Measurements from ENCODE around the gene FCHO2. TPM values are rescaled to one million over a fixed set of nuclear protein-coding genes. Genes with fewer than 3 reads are reported as not detected.

Gene FCHO2
- total RNA-seq, 1 experiment from 2014 or later = 2.5 TPM

GRCh38 chr5:73044546-73044945 is 88.7 kb downstream of the FCHO2 start:
- no peaks in the 10 kb centered on the region for H3K9me3 ChIP-seq (ENCODE audit: low read depth, low read length, poor library complexity, severe bottlenecking)
- no peaks in the 10 kb centered on the region for H3K27me3 ChIP-seq (replicated peaks; ENCODE audit: insufficient read depth, low read depth, low read length, poor library complexity)
- no peak overlapping the region for H3K27ac ChIP-seq (ENCODE audit: low read depth, low read length, poor library complexity, severe bottlenecking)
- H3K4me1 ChIP-seq (ENCODE audit: insufficient read depth, low read length, poor library complexity, severe bottlenecking) = no peaks in the 10 kb centered on the region
- no peak overlapping the region for H3K4me3 ChIP-seq (ENCODE audit: low read depth, low read length, poor library complexity, severe bottlenecking)
- BruUV-seq (replicated peaks) = no TSS peak
- ChIA-PET POLR2A (ENCODE audit: low non-redundant PET) (no interaction called here), CTCF (interaction anchor here (0.5 kb wide), 1 partner anchor 19 kb away, joined by 6 read pairs; no protein-coding TSS in a partner anchor)
- no peaks in the 10 kb centered on the region for H3K36me3 ChIP-seq (ENCODE audit: insufficient read depth, low read length, poor library complexity, severe bottlenecking)
- TF ChIP-seq CTCF (conservative IDR thresholded peaks at IDR 0.05; ENCODE audit: low read depth, low read length) (no peak), EZH2 (IDR thresholded peaks at IDR 0.05; ENCODE audit: borderline replicate concordance, low read depth, low read length, poor library complexity, severe bottlenecking) (no peak)
- intact Hi-C loops (cut with micrococcal nuclease; ENCODE audit: unreplicated experiment) = no loop called here
- no peak for DNase-seq (ENCODE audit: low spot score)

- no peaks in the 10 kb centered on the region for H3K36me3 ChIP-seq (ENCODE audit: insufficient read depth, low read length, poor library complexity, severe bottlenecking)
- CTCF ChIA-PET = no interaction called here
- intact Hi-C loops (cut with micrococcal nuclease; ENCODE audit: unreplicated experiment) = no loop called here
Observed at GRCh38 chr5:73045623-73046022, 89.8 kb downstream of the FCHO2 start.

GRCh38 chr5:73061593-73061992 is 105.8 kb downstream of the FCHO2 start:
- H3K4me3 ChIP-seq (ENCODE audit: low read depth, low read length, poor library complexity, severe bottlenecking) = no peak overlapping the region
- H3K9me3 ChIP-seq (ENCODE audit: low read depth, low read length, poor library complexity, severe bottlenecking) = no peaks in the 10 kb centered on the region
- no TSS peak for BruUV-seq (replicated peaks)
- H3K4me1 ChIP-seq (ENCODE audit: insufficient read depth, low read length, poor library complexity, severe bottlenecking) = no peaks in the 10 kb centered on the region
- POLR2A ChIA-PET (ENCODE audit: low non-redundant PET) = no interaction called here
- no peak for TF ChIP-seq CTCF (conservative IDR thresholded peaks at IDR 0.05; ENCODE audit: low read depth, low read length)
- TF ChIP-seq EZH2 (IDR thresholded peaks at IDR 0.05; ENCODE audit: borderline replicate concordance, low read depth, low read length, poor library complexity, severe bottlenecking) = no peak
- CTCF ChIA-PET = no interaction called here
- intact Hi-C loops (cut with micrococcal nuclease; ENCODE audit: unreplicated experiment) = no loop called here
- no peak for DNase-seq (ENCODE audit: low spot score)
- no peaks in the 10 kb centered on the region for H3K36me3 ChIP-seq (ENCODE audit: insufficient read depth, low read length, poor library complexity, severe bottlenecking)
- H3K27me3 ChIP-seq (replicated peaks; ENCODE audit: insufficient read depth, low read depth, low read length, poor library complexity) = peaks cover 4% of the 10 kb centered on the region
- H3K27ac ChIP-seq (ENCODE audit: low read depth, low read length, poor library complexity, severe bottlenecking) = no peak overlapping the region

More at GRCh38 chr5:73045623-73046022, 89.8 kb downstream of the FCHO2 start:
- H3K27me3 ChIP-seq (replicated peaks; ENCODE audit: insufficient read depth, low read depth, low read length, poor library complexity) = no peaks in the 10 kb centered on the region
- POLR2A ChIA-PET (ENCODE audit: low non-redundant PET) = no interaction called here
- no peak overlapping the region for H3K27ac ChIP-seq (ENCODE audit: low read depth, low read length, poor library complexity, severe bottlenecking)
- DNase-seq (ENCODE audit: low spot score) = no peak
- no peak overlapping the region for H3K4me3 ChIP-seq (ENCODE audit: low read depth, low read length, poor library complexity, severe bottlenecking)
- no TSS peak for BruUV-seq (replicated peaks)
- no peak for TF ChIP-seq EZH2 (IDR thresholded peaks at IDR 0.05; ENCODE audit: borderline replicate concordance, low read depth, low read length, poor library complexity, severe bottlenecking)
- TF ChIP-seq CTCF (conservative IDR thresholded peaks at IDR 0.05; ENCODE audit: low read depth, low read length) = no peak
- H3K9me3 ChIP-seq (ENCODE audit: low read depth, low read length, poor library complexity, severe bottlenecking) = no peaks in the 10 kb centered on the region
- no peaks in the 10 kb centered on the region for H3K4me1 ChIP-seq (ENCODE audit: insufficient read depth, low read length, poor library complexity, severe bottlenecking)

Measured in A673 (cell line).